Measurements from ENCODE around the gene SLC35E1. TPM values are rescaled to one million over a fixed set of nuclear protein-coding genes. Genes with fewer than 3 reads are reported as not detected.
"Not testable (repeated sequence)": the region's sequence is repeated elsewhere in the genome, so short reads cannot be mapped to it uniquely, and the experiment has no call there.

The SLC35E1 gene
- polyA plus RNA-seq, 1 donor (not counting 4 experiments of a cell fraction or from before 2014, with no cell fraction given), result 30.3 TPM

- Histone ChIP-seq H3K4me1 (ENCODE audit: control insufficient read depth, extremely low read depth, insufficient read depth, low read length) (no peaks in the 10 kb centered on the region), H3K27ac (ENCODE audit: control insufficient read depth, insufficient read depth, low read length) (no peak overlapping the region), H3K9ac (ENCODE audit: control insufficient read depth, extremely low read depth, insufficient read depth, low read length) (no peak overlapping the region), H4K20me1 (ENCODE audit: control insufficient read depth, extremely low read depth, insufficient read depth, low read length) (no peaks in the 10 kb centered on the region), H3K27me3 (ENCODE audit: control insufficient read depth, extremely low read depth, insufficient read depth, low read length) (no peaks in the 10 kb centered on the region), H2AFZ (ENCODE audit: control insufficient read depth, low read length) (no peak overlapping the region), H3K4me2 (ENCODE audit: control insufficient read depth, extremely low read depth, insufficient read depth, low read depth, low read length) (no peak overlapping the region), H3K9me3 (ENCODE audit: control insufficient read depth, low read depth, low read length) (no peaks in the 10 kb centered on the region), H3K79me2 (ENCODE audit: control insufficient read depth, insufficient read depth, low read length) (no peaks in the 10 kb centered on the region), H3K36me3 (ENCODE audit: control insufficient read depth in 2 of 2, extremely low read depth in 1 of 2, insufficient read depth in 2 of 2, low read length in 2 of 2) (peaks cover 3 to 6% of the 10 kb centered on the region in 2 experiments), H3K9me1 (ENCODE audit: control insufficient read depth, extremely low read depth, insufficient read depth, low read length) (no peaks in the 10 kb centered on the region), H3K4me3 (ENCODE audit: control insufficient read depth in 2 of 3, extremely low read depth in 1 of 3, insufficient read depth in 2 of 3, low read depth in 1 of 3, low read length in 3 of 3) (no peak overlapping the region)
- FAIRE-seq (no peak), DNase-seq (ENCODE audit: low read depth, low spot score) (no peak)
- TF ChIP-seq EZH2 (IDR thresholded peaks at IDR 0.05; ENCODE audit: low read length), result no peak
- TF ChIP-seq CTCF (optimal IDR thresholded peaks at IDR 0.05 in 1 of 3, IDR thresholded peaks at IDR 0.05 in 1 of 3, conservative IDR thresholded peaks at IDR 0.05 in 1 of 3; ENCODE audit: extremely low read depth in 1 of 3, insufficient read depth in 2 of 3, low read length in 3 of 3), result no peak
- dilution Hi-C loops (cut with MboI; ENCODE audit: extremely low pct_ligation_motif_present, low sequenced_read_pairs), result no loop called here
Observed at GRCh38 chr19:16506961-16507360, 65.3 kb downstream of the SLC35E1 start.

- dilution Hi-C loops (cut with MboI; ENCODE audit: extremely low pct_ligation_motif_present, low sequenced_read_pairs); H3K27me3 ChIP-seq (ENCODE audit: control insufficient read depth, extremely low read depth, insufficient read depth, low read length); DNase-seq (ENCODE audit: low read depth, low spot score); H2AFZ ChIP-seq (ENCODE audit: control insufficient read depth, low read length); H3K9ac ChIP-seq (ENCODE audit: control insufficient read depth, extremely low read depth, insufficient read depth, low read length); H3K27ac ChIP-seq (ENCODE audit: control insufficient read depth, insufficient read depth, low read length); H3K4me2 ChIP-seq (ENCODE audit: control insufficient read depth, extremely low read depth, insufficient read depth, low read depth, low read length); FAIRE-seq; H3K4me1 ChIP-seq (ENCODE audit: control insufficient read depth, extremely low read depth, insufficient read depth, low read length); H3K4me3 ChIP-seq (ENCODE audit: control insufficient read depth in 2 of 3, extremely low read depth in 1 of 3, insufficient read depth in 2 of 3, low read depth in 1 of 3, low read length in 3 of 3); H3K36me3 ChIP-seq (ENCODE audit: control insufficient read depth in 2 of 2, extremely low read depth in 1 of 2, insufficient read depth in 2 of 2, low read length in 2 of 2); H3K79me2 ChIP-seq (ENCODE audit: control insufficient read depth, insufficient read depth, low read length); H3K9me1 ChIP-seq (ENCODE audit: control insufficient read depth, extremely low read depth, insufficient read depth, low read length); H3K9me3 ChIP-seq (ENCODE audit: control insufficient read depth, low read depth, low read length); H4K20me1 ChIP-seq (ENCODE audit: control insufficient read depth, extremely low read depth, insufficient read depth, low read length): not testable (repeated sequence)
Observed at GRCh38 chr19:16506161-16506560, 66.1 kb downstream of the SLC35E1 start.

- no peak for TF ChIP-seq CTCF (optimal IDR thresholded peaks at IDR 0.05 in 1 of 3, IDR thresholded peaks at IDR 0.05 in 1 of 3, conservative IDR thresholded peaks at IDR 0.05 in 1 of 3; ENCODE audit: extremely low read depth in 1 of 3, insufficient read depth in 2 of 3, low read length in 3 of 3)
Observed at GRCh38 chr19:16504271-16504670, 67.9 kb downstream of the SLC35E1 start.

More at GRCh38 chr19:16504271-16504670, 67.9 kb downstream of the SLC35E1 start:
- no peaks in the 10 kb centered on the region for H3K4me1 ChIP-seq (ENCODE audit: control insufficient read depth, extremely low read depth, insufficient read depth, low read length)
- H3K9me1 ChIP-seq (ENCODE audit: control insufficient read depth, extremely low read depth, insufficient read depth, low read length), result no peaks in the 10 kb centered on the region
- no peak overlapping the region for H3K4me3 ChIP-seq (ENCODE audit: control insufficient read depth in 2 of 3, extremely low read depth in 1 of 3, insufficient read depth in 2 of 3, low read depth in 1 of 3, low read length in 3 of 3)
- no peaks in the 10 kb centered on the region for H3K79me2 ChIP-seq (ENCODE audit: control insufficient read depth, insufficient read depth, low read length)
- H3K9ac ChIP-seq (ENCODE audit: control insufficient read depth, extremely low read depth, insufficient read depth, low read length), result no peak overlapping the region
- H3K4me2 ChIP-seq (ENCODE audit: control insufficient read depth, extremely low read depth, insufficient read depth, low read depth, low read length), result no peak overlapping the region
- no peak overlapping the region for H3K27ac ChIP-seq (ENCODE audit: control insufficient read depth, insufficient read depth, low read length)
- peaks cover 1 to 8% of the 10 kb centered on the region in 2 experiments for H3K36me3 ChIP-seq (ENCODE audit: control insufficient read depth in 2 of 2, extremely low read depth in 1 of 2, insufficient read depth in 2 of 2, low read length in 2 of 2)
- H2AFZ ChIP-seq (ENCODE audit: control insufficient read depth, low read length), result no peak overlapping the region
- FAIRE-seq, result no peak
- no peaks in the 10 kb centered on the region for H3K27me3 ChIP-seq (ENCODE audit: control insufficient read depth, extremely low read depth, insufficient read depth, low read length)
- dilution Hi-C loops (cut with MboI; ENCODE audit: extremely low pct_ligation_motif_present, low sequenced_read_pairs), result no loop called here
- H4K20me1 ChIP-seq (ENCODE audit: control insufficient read depth, extremely low read depth, insufficient read depth, low read length), result no peaks in the 10 kb centered on the region
- DNase-seq (ENCODE audit: low read depth, low spot score), result no peak
- H3K9me3 ChIP-seq (ENCODE audit: control insufficient read depth, low read depth, low read length), result no peaks in the 10 kb centered on the region

Data from keratinocyte (primary cell).